Measurements from ENCODE around the gene LRPPRC. TPM values are rescaled to one million over a fixed set of nuclear protein-coding genes. Genes with fewer than 3 reads are reported as not detected.

Gene LRPPRC
- total RNA-seq, 1 experiment from 2014 or later, result 253 TPM

DNA sequence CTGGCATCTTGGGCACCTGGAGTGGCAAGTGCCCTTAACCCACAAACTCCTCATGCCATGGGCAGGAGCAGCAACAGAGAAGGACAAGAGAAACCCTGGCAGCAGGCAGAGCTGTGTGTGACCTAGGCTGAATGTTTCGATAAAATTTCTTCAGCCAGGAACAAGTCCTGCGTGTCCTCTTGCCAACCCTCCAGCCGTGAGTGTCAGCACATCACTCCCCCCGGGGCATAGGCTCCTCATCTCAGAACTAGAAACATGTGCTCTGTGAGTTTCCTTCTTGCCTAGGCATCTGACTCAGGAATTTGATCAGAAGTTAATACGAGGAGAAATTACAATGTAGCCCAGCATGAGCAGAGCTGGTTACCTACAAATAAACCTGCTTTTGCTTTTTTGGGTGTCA, 154.8 kb downstream of the LRPPRC start:
- no peak for TF ChIP-seq ELF4 (CRISPR knock-in tag; IDR thresholded peaks at IDR 0.05; ENCODE audit: low read depth)
- TF ChIP-seq, protein P1, sequence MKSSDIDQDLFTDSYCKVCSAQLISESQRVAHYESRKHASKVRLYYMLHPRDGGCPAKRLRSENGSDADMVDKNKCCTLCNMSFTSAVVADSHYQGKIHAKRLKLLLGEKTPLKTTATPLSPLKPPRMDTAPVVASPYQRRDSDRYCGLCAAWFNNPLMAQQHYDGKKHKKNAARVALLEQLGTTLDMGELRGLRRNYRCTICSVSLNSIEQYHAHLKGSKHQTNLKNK (CRISPR knock-in tag; IDR thresholded peaks at IDR 0.05), result no peak
- TF ChIP-seq IRF1 (CRISPR knock-in tag; IDR thresholded peaks at IDR 0.05), result no peak
- TF ChIP-seq CREM (CRISPR knock-in tag; IDR thresholded peaks at IDR 0.05), result no peak
- TF ChIP-seq RELA (CRISPR knock-in tag; IDR thresholded peaks at IDR 0.05; ENCODE audit: borderline replicate concordance), result no peak
- no peak for TF ChIP-seq MAX (CRISPR knock-in tag; IDR thresholded peaks at IDR 0.05)
- TF ChIP-seq, protein P2, sequence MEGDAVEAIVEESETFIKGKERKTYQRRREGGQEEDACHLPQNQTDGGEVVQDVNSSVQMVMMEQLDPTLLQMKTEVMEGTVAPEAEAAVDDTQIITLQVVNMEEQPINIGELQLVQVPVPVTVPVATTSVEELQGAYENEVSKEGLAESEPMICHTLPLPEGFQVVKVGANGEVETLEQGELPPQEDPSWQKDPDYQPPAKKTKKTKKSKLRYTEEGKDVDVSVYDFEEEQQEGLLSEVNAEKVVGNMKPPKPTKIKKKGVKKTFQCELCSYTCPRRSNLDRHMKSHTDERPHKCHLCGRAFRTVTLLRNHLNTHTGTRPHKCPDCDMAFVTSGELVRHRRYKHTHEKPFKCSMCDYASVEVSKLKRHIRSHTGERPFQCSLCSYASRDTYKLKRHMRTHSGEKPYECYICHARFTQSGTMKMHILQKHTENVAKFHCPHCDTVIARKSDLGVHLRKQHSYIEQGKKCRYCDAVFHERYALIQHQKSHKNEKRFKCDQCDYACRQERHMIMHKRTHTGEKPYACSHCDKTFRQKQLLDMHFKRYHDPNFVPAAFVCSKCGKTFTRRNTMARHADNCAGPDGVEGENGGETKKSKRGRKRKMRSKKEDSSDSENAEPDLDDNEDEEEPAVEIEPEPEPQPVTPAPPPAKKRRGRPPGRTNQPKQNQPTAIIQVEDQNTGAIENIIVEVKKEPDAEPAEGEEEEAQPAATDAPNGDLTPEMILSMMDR (IDR thresholded peaks at IDR 0.05), result no peak
- TF ChIP-seq CREB1 (CRISPR knock-in tag; IDR thresholded peaks at IDR 0.05), result no peak
- no peak for TF ChIP-seq JUN (CRISPR knock-in tag; IDR thresholded peaks at IDR 0.05)
- TF ChIP-seq ATF2 (CRISPR knock-in tag; IDR thresholded peaks at IDR 0.05; ENCODE audit: borderline replicate concordance, low read depth), result no peak
- TF ChIP-seq ESRRA (CRISPR knock-in tag; IDR thresholded peaks at IDR 0.05; ENCODE audit: borderline replicate concordance), result no peak
- TF ChIP-seq TP53 (CRISPR knock-in tag; IDR thresholded peaks at IDR 0.05), result no peak
- no peaks in the 10 kb centered on the region for H3K27me3 Mint-ChIP-seq (ENCODE audit: low read depth)
- peaks cover 8% of the 10 kb centered on the region for H3K4me1 Mint-ChIP-seq
- H3K9me3 Mint-ChIP-seq, result no peaks in the 10 kb centered on the region
- H3K27ac Mint-ChIP-seq, result no peak overlapping the region
- POLR2A ChIA-PET, result no interaction called here
- ATAC-seq (no peak), DNase-seq (ENCODE audit: low spot score) (no peak)
- H3K4me3 Mint-ChIP-seq, result no peak overlapping the region
- no peaks in the 10 kb centered on the region for H3K36me3 Mint-ChIP-seq
- CTCF ChIA-PET, result interaction anchor here (0.6 to 2.3 kb wide), 2 partner anchors 37 to 570 kb away, joined by 3 to 5 read pairs; no protein-coding TSS in a partner anchor

GRCh38 chr2:43839776-43840564, 155.8 kb downstream of the LRPPRC start:
- no peak for ATAC-seq
- no peak overlapping the region for H3K27ac Mint-ChIP-seq
- no peaks in the 10 kb centered on the region for H3K27me3 Mint-ChIP-seq (ENCODE audit: low read depth)
- H3K4me3 Mint-ChIP-seq, result no peak overlapping the region
- POLR2A ChIA-PET, result no interaction called here
- H3K4me1 Mint-ChIP-seq, result peaks cover 8% of the 10 kb centered on the region
- no peaks in the 10 kb centered on the region for H3K9me3 Mint-ChIP-seq
- no peak for DNase-seq (ENCODE audit: low spot score)
- no peaks in the 10 kb centered on the region for H3K36me3 Mint-ChIP-seq
- CTCF ChIA-PET, result no interaction called here
- TF ChIP-seq ZNF317 (CRISPR knock-in tag; IDR thresholded peaks at IDR 0.05; ENCODE audit: borderline replicate concordance, low read depth) (no peak), HMGXB4 (CRISPR knock-in tag; IDR thresholded peaks at IDR 0.05) (no peak), ZNF232 (CRISPR knock-in tag; IDR thresholded peaks at IDR 0.05) (no peak), ATF6 (CRISPR knock-in tag; IDR thresholded peaks at IDR 0.05) (no peak), PREB (CRISPR knock-in tag; IDR thresholded peaks at IDR 0.05; ENCODE audit: borderline replicate concordance) (no peak), ZNF425 (CRISPR knock-in tag; conservative IDR thresholded peaks at IDR 0.05) (no peak)
- TF ChIP-seq, protein P3, sequence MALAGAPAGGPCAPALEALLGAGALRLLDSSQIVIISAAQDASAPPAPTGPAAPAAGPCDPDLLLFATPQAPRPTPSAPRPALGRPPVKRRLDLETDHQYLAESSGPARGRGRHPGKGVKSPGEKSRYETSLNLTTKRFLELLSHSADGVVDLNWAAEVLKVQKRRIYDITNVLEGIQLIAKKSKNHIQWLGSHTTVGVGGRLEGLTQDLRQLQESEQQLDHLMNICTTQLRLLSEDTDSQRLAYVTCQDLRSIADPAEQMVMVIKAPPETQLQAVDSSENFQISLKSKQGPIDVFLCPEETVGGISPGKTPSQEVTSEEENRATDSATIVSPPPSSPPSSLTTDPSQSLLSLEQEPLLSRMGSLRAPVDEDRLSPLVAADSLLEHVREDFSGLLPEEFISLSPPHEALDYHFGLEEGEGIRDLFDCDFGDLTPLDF (CRISPR knock-in tag; IDR thresholded peaks at IDR 0.05), result no peak
- TF ChIP-seq, protein P4, sequence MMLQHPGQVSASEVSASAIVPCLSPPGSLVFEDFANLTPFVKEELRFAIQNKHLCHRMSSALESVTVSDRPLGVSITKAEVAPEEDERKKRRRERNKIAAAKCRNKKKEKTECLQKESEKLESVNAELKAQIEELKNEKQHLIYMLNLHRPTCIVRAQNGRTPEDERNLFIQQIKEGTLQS (CRISPR knock-in tag; conservative IDR thresholded peaks at IDR 0.05), result no peak
